GM21825 (cell line): ENCODE data around the gene SIGMAR1.

Experiments
- ATAC-seq: cut with Tn5 transposase; IDR thresholded peaks from one replicate; pipeline ENCODE4 v1.9.1; 2021; ENCODE audit warnings: mild to moderate bottlenecking, moderate library complexity; ENCODE audit not compliant: unreplicated experiment

SIGMAR1 gene

GRCh38 chr9:34606190-34606589 lies 31.4 kb downstream of the SIGMAR1 start:
- no peak for ATAC-seq

GRCh38 chr9:34603610-34604231 lies 33.9 kb downstream of the SIGMAR1 start:
- ATAC-seq: no peak

- ATAC-seq: no peak
Observed at GRCh38 chr9:34601937-34602573, 35.5 kb downstream of the SIGMAR1 start.

GRCh38 chr9:34600908-34601307 lies 36.7 kb downstream of the SIGMAR1 start:
- ATAC-seq: no peak

GRCh38 chr9:34599546-34599945 lies 38.0 kb downstream of the SIGMAR1 start:
- no peak for ATAC-seq

GRCh38 chr9:34594177-34594576 lies 43.4 kb downstream of the SIGMAR1 start:
- no peak for ATAC-seq

GRCh38 chr9:34592895-34593601 lies 44.5 kb downstream of the SIGMAR1 start:
- no peak for ATAC-seq

- no peak for ATAC-seq
Observed at GRCh38 chr9:34591917-34592866, 45.4 kb downstream of the SIGMAR1 start.

- ATAC-seq: peak; percentile 70
Observed at GRCh38 chr9:34591248-34591916, 46.2 kb downstream of the SIGMAR1 start.

- no peak for ATAC-seq
Observed at GRCh38 chr9:34590381-34591247, 47.0 kb downstream of the SIGMAR1 start.

- no peak for ATAC-seq
Observed at GRCh38 chr9:34589636-34590380, 47.8 kb downstream of the SIGMAR1 start, which contains the start of gene CNTFR. Gene CNTFR (minus strand): TSS chr9:34589724. CDS start chr9:34568981, 20,743 bp downstream.

GRCh38 chr9:34588671-34589635 lies 48.6 kb downstream of the SIGMAR1 start:
- ATAC-seq: no peak

- no peak for ATAC-seq
Observed at GRCh38 chr9:34587271-34587670, 50.3 kb downstream of the SIGMAR1 start.

GRCh38 chr9:34585946-34586669 lies 51.5 kb downstream of the SIGMAR1 start:
- ATAC-seq: no peak

- ATAC-seq: no peak
Observed at GRCh38 chr9:34584970-34585369, 52.6 kb downstream of the SIGMAR1 start.
